Ishikawa (cell line): ENCODE measurements around the gene OR6P1.

ENCODE experiments used
- CEBPB ChIP-seq: IDR thresholded peaks from 2 replicates; pipeline ENCODE4 v1.6.1; 2012
- CREB1 ChIP-seq: IDR thresholded peaks from 2 replicates; pipeline ENCODE4 v1.6.1; 2012; ENCODE audit warnings: low read depth
- EGR1 ChIP-seq: IDR thresholded peaks from 2 replicates; pipeline ENCODE4 v1.6.1; 2012
- EP300 ChIP-seq: IDR thresholded peaks from 2 replicates; pipeline ENCODE4 v1.6.1; 2012; ENCODE audit warnings: borderline replicate concordance
- FOXM1 ChIP-seq: IDR thresholded peaks from 2 replicates; pipeline ENCODE4 v1.6.1; 2012; ENCODE audit warnings: low read depth, borderline replicate concordance
- NFIC ChIP-seq: IDR thresholded peaks from 2 replicates; pipeline ENCODE4 v1.6.1; 2012
- RAD21 ChIP-seq: IDR thresholded peaks from 2 replicates; pipeline ENCODE4 v1.6.1; 2012; ENCODE audit warnings: low read depth
- TAF1 ChIP-seq: IDR thresholded peaks from 2 replicates; pipeline ENCODE4 v1.6.1; 2012; ENCODE audit warnings: low read depth, mild to moderate bottlenecking
- TCF12 ChIP-seq: IDR thresholded peaks from 2 replicates; pipeline ENCODE4 v1.6.1; 2012; ENCODE audit warnings: low read depth
- TEAD4 ChIP-seq: IDR thresholded peaks from 2 replicates; pipeline ENCODE4 v1.6.1; 2012
- YY1 ChIP-seq: IDR thresholded peaks from 2 replicates; pipeline ENCODE4 v1.6.1; 2012; ENCODE audit warnings: low read depth
- ZBTB7A ChIP-seq: IDR thresholded peaks from 2 replicates; pipeline ENCODE4 v1.6.1; 2012; ENCODE audit warnings: low read depth
- TF ChIP-seq, protein P1 (sequence below): IDR thresholded peaks from 2 replicates; pipeline ENCODE4 v1.6.1; 2012; ENCODE audit warnings: low read depth, mild to moderate bottlenecking
- TF ChIP-seq, protein P2 (sequence below): IDR thresholded peaks from 2 replicates; pipeline ENCODE4 v1.6.1; 2012
- TF ChIP-seq, protein P3 (sequence below): IDR thresholded peaks from 2 replicates; pipeline ENCODE4 v1.6.1; 2012

The OR6P1 gene

DNA sequence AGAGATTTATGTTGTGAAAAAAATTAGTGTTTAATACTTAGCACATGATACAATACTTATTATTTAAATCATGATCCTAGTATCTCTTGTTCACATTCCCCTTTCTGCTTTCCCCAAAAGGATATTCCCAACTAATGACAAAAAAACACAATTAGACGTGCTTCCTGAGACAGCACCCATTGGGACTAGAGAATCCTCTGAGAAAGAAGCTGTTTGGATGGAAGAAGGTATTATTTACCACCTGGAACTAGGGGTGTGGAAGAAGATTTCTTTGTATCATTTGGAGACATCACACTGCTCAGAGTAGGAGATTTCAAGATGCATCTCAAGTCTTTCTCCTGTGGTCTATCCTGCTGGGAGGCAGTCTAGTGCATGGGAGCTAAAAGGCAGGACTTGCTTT lies 34.6 kb upstream of the OR6P1 start, which contains the start of gene OR10Z1:
OR10Z1 (plus strand) TSS at position 301 of the 400 bp plus-strand sequence. CDS start 1,171 bp downstream, outside the sequence.
- TF ChIP-seq TCF12 (no peak), EP300 (no peak), RAD21 (no peak), TEAD4 (no peak), CREB1 (no peak), ZBTB7A (no peak), EGR1 (no peak), YY1 (no peak), CEBPB (no peak)
- TF ChIP-seq, protein P1, sequence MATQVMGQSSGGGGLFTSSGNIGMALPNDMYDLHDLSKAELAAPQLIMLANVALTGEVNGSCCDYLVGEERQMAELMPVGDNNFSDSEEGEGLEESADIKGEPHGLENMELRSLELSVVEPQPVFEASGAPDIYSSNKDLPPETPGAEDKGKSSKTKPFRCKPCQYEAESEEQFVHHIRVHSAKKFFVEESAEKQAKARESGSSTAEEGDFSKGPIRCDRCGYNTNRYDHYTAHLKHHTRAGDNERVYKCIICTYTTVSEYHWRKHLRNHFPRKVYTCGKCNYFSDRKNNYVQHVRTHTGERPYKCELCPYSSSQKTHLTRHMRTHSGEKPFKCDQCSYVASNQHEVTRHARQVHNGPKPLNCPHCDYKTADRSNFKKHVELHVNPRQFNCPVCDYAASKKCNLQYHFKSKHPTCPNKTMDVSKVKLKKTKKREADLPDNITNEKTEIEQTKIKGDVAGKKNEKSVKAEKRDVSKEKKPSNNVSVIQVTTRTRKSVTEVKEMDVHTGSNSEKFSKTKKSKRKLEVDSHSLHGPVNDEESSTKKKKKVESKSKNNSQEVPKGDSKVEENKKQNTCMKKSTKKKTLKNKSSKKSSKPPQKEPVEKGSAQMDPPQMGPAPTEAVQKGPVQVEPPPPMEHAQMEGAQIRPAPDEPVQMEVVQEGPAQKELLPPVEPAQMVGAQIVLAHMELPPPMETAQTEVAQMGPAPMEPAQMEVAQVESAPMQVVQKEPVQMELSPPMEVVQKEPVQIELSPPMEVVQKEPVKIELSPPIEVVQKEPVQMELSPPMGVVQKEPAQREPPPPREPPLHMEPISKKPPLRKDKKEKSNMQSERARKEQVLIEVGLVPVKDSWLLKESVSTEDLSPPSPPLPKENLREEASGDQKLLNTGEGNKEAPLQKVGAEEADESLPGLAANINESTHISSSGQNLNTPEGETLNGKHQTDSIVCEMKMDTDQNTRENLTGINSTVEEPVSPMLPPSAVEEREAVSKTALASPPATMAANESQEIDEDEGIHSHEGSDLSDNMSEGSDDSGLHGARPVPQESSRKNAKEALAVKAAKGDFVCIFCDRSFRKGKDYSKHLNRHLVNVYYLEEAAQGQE: no peak
- TF ChIP-seq, protein P2, sequence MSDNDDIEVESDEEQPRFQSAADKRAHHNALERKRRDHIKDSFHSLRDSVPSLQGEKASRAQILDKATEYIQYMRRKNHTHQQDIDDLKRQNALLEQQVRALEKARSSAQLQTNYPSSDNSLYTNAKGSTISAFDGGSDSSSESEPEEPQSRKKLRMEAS: no peak
- TF ChIP-seq, protein P3, sequence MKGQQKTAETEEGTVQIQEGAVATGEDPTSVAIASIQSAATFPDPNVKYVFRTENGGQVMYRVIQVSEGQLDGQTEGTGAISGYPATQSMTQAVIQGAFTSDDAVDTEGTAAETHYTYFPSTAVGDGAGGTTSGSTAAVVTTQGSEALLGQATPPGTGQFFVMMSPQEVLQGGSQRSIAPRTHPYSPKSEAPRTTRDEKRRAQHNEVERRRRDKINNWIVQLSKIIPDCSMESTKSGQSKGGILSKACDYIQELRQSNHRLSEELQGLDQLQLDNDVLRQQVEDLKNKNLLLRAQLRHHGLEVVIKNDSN: no peak

DNA sequence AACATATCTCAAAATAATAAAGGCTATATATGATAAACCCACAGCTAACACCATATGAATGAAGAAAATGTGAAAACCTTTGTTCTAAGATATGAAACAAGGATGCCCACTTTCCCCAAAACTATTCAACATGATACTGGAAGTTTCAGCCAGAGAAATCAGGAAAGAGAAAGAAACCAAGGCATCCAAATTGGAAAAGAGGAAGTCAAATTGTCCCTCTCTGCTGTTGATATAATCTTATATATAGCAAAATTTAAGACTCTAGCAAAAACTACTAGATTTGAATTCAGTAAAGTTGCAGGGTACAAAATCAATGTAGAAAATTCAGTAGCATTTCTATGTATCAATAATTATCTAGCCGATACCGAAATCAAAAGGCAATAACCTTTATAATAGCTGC lies 30.4 kb upstream of the OR6P1 start:
- TF ChIP-seq TAF1: no peak
- no peak for TF ChIP-seq NFIC
- no peak for TF ChIP-seq YY1
- TF ChIP-seq CREB1: no peak
- TF ChIP-seq EP300: no peak
- TF ChIP-seq, protein P1: no peak
- TF ChIP-seq RAD21: no peak
- TF ChIP-seq TEAD4: no peak
- no peak for TF ChIP-seq FOXM1
- no peak for TF ChIP-seq ZBTB7A
- TF ChIP-seq, protein P2: no peak
- no peak for TF ChIP-seq TCF12
- TF ChIP-seq, protein P3: no peak
- TF ChIP-seq EGR1: no peak
- TF ChIP-seq CEBPB: no peak

DNA sequence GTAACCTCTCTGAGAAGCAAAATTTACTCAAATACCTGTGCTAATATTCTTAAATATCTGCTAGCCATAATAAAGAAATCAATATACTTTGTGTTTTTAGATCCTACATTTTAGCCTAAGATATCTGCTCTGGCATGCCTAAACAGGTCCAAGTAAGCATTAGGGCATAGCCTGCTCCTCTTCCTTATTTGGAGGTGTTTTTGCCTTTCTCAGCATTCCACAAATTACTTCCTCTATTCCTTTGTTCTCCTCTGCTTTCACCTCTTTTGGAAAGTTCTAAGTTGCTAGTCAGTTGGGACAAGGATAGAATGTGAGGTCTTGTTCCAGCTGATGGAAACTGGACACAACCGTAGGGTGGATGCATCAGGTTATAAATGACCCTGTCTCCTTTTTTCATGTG lies 16.6 kb upstream of the OR6P1 start:
- no peak for TF ChIP-seq TCF12
- TF ChIP-seq CEBPB: no peak
- TF ChIP-seq, protein P1: no peak
- TF ChIP-seq, protein P3: no peak
- no peak for TF ChIP-seq EGR1
- TF ChIP-seq RAD21: no peak
- no peak for TF ChIP-seq ZBTB7A

DNA sequence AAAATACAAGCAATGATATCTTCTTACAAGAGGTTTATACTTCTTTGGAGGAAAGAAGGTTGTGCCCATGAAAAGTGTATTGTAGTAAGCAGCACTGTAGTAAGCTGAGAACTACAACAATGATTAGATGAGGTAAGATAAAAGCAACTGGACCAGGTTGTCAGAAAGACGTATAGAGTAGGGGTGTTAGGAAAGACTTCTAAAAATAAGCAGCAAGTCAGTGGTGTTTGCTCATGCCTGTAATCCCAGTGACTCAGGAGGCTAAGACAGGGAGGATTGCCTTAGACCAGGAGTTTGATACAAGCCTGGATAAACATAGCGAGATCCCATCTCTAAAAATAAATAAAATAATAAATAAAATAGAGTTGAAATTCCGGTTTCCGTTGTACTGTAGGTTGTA lies 13.6 kb upstream of the OR6P1 start:
- TF ChIP-seq TEAD4: no peak
- no peak for TF ChIP-seq CEBPB
- TF ChIP-seq FOXM1: no peak
- no peak for TF ChIP-seq YY1
- TF ChIP-seq, protein P3: no peak
- TF ChIP-seq TCF12: no peak
- TF ChIP-seq, protein P1: no peak
- no peak for TF ChIP-seq RAD21
- TF ChIP-seq CREB1: no peak
- no peak for TF ChIP-seq ZBTB7A
- no peak for TF ChIP-seq EP300
- TF ChIP-seq NFIC: no peak
- TF ChIP-seq EGR1: no peak
- TF ChIP-seq TAF1: no peak
- TF ChIP-seq, protein P2: no peak
